ENCODE measurements around the gene PIK3AP1. TPM values are rescaled to one million over a fixed set of nuclear protein-coding genes. Genes with fewer than 3 reads are reported as not detected.

The PIK3AP1 gene
- total and polyA plus RNA-seq, 2 of the 13 experiments (the other 11 are each of a cell fraction or from before 2014, with no cell fraction given): 3.6 to 13.8 TPM

GRCh38 chr10:96673318-96674099 lies 46.8 kb downstream of the PIK3AP1 start (continued):
- TF ChIP-seq ZSCAN20 (CRISPR knock-in tag; IDR thresholded peaks at IDR 0.05; ENCODE audit: borderline replicate concordance) (0 out of 2 replicates have a peak, but pooled peaks have one; percentile 38), NFATC3 (CRISPR knock-in tag; IDR thresholded peaks at IDR 0.05) (no peak), REPIN1 (CRISPR knock-in tag; IDR thresholded peaks at IDR 0.05; ENCODE audit: borderline replicate concordance, low read depth) (no peak), PPARG (CRISPR knock-in tag; conservative IDR thresholded peaks at IDR 0.05) (no peak; the same call in 1 of the 2 replicates), NFKBIZ (CRISPR knock-in tag; IDR thresholded peaks at IDR 0.05) (no peak), ZNF670 (CRISPR knock-in tag; IDR thresholded peaks at IDR 0.05; ENCODE audit: borderline replicate concordance) (no peak), CC2D1A (CRISPR knock-in tag; IDR thresholded peaks at IDR 0.05) (no peak), SRSF4 (IDR thresholded peaks at IDR 0.05; ENCODE audit: low read depth, low read length, poor library complexity, severe bottlenecking) (no peak), ZNF101 (CRISPR knock-in tag; IDR thresholded peaks at IDR 0.05; ENCODE audit: borderline replicate concordance, low read depth) (no peak), IRF9 (CRISPR knock-in tag; IDR thresholded peaks at IDR 0.05; ENCODE audit: borderline replicate concordance) (no peak), AFF4 (CRISPR knock-in tag; IDR thresholded peaks at IDR 0.05) (no peak), ZFP36 (IDR thresholded peaks at IDR 0.05; ENCODE audit: borderline replicate concordance, low read depth, low read length, partially characterized antibody) (no peak), ZBTB39 (CRISPR knock-in tag; IDR thresholded peaks at IDR 0.05) (no peak), ZBTB42 (CRISPR knock-in tag; IDR thresholded peaks at IDR 0.05) (no peak), ZNF276 (CRISPR knock-in tag; IDR thresholded peaks at IDR 0.05; ENCODE audit: low read depth) (no peak), IKZF5 (CRISPR knock-in tag; IDR thresholded peaks at IDR 0.05) (no peak), PRPF4 (IDR thresholded peaks at IDR 0.05; ENCODE audit: low read depth, low read length, poor library complexity, severe bottlenecking) (no peak), CENPX (CRISPR knock-in tag; IDR thresholded peaks at IDR 0.05) (no peak)
